Muscle of arm (tissue), 12 donors: Measurements from ENCODE around the gene JPT1. TPM values are rescaled to one million over a fixed set of nuclear protein-coding genes. Genes with fewer than 3 reads are reported as not detected.

Experiments
- DNase-seq: peaks from one replicate; pipeline ENCODE4 v3.0.0-alpha.2; 2013
- polyA plus RNA-seq, 12 donors: library from polyadenylated mRNA; unstranded; fragments of 120-200 nt; gene quantifications; one replicate each; pipeline ENCODE4 v1.2.1, GENCODE V29; 2013; ENCODE audit not compliant: insufficient read length in 12 of 12

Gene JPT1
- polyA plus RNA-seq, 12 donors = 156 to 369 (median 296) TPM; not detected in 1

DNA sequence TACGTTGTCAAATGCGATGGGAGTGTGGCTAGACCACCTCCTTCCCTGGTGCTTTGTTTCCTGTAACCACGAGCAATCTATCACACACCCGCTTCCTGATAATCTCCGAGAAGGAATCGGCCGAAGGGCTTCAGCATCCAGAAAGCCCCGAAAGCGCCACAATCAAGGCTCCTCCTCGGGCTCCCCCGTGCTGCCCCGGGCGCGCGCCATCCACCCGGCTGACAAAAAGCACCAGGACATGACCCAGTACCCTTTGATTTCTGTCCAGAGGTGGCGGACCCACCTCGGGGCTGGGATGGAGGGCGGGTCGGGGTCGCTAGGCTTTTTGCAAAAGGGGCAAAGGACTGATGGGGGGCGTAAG lies 45.3 kb downstream of the JPT1 start:
- no peak for DNase-seq

DNA sequence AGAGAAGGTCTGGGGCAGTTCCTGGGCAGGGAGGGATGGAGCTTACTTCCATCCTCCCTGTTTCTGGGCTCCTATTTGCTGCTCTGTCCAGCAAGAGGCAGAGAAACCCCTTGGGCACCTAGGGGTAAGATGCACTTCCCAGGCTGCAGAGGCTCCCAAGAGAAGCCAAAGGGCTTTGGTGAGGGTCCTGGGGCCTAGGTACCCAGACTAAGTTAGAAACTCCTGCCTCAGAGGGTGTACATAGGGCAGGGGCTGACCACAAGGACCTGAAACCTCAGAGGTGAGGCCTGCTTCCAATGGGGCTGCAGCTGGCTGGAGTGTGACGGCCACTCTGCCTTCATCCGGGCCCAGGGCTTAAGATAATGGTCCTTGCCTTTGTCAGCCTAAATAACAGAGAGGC lies 46.1 kb downstream of the JPT1 start:
- no peak for DNase-seq

DNA sequence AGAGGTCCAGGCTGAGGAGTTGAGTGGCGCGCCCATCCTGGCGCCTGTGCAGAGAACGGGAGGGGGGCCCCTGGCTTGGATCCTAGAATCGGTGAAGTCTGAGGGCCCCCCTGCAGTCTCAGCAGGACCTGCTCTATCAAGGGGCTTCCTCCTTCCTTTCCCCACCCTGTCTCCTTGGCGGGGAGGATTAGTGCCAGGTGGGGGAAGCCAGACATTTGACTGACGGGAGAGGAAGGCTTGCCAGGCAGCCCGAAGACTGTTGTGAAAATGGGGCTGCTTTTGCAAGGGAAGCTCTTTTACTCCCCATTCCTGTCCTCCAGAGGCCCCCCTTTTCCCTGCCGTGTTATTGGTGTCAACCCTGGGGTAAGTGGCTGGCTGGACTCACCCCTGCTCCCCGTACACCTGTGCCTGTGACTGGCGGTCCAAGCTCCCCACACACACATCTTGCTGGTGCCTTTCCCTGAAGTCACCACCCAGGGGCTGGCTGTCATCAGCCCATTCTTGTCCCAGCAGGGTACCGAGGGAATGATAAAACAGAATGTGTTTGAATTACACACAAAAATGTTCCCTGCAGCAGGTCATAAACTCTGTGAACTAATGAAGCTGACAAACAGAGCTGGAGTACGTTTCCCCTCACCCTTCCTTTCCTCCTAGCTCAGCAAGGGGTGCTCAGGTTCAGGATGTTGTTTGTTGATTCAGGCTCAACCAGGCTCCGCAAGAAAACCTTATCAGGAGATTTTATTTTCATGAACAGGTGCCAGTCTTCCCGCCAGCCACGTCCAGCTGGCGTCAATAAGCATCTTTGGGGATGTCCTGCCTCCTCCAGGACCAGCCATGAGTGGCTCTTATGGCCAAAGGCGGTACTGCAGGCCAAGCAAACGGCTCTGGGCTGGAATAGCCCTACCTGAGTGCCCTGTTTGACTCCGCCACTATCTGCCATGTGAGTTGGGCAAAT lies 48.9 kb downstream of the JPT1 start:
- no peak for DNase-seq

DNA sequence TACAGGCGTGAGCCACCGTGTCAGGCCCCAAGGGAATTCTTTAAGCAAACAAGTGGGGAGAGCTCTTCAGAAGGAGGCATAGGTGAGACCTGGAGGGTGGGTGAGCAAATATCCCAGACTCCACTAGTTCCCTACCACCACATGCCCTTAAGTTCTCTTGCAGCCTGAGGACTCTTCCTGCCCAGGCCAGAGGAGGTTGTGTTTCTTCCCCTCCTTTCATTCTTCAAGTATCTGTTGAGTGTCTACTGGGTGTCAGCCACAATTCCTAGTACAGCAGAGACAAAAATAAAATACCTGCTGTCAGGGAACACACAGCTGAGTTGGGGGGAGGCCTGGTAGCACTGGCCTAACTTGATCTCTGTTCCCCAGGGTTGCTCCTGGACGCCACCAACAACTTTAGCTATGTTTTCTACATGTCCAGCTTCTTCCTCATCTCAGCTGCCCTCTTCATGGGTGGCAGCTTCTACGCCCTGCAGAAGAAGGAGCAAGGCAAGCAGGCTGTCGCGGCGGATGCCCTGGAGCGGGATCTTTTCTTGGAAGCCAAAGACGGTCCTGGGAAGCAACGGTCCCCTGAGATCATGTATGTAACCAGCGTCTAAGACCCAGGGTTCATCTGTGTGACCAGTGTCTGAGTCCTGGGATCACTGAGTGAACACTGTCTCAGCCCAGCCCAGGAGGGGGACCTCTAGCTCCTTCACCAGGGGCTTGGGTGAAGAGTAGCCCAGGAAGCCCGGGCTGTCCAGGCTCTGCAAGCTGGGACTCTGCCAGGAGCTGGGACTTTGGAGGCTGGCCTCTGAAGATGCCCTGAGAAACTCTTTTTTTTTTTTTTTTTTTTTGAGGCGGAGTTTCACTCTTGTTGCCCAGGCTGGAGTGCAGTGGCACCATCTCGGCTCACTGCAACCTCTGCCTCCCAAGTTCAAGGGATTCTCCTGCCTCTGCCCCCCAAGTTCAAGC lies 50.4 kb downstream of the JPT1 start:
- no peak for DNase-seq

DNA sequence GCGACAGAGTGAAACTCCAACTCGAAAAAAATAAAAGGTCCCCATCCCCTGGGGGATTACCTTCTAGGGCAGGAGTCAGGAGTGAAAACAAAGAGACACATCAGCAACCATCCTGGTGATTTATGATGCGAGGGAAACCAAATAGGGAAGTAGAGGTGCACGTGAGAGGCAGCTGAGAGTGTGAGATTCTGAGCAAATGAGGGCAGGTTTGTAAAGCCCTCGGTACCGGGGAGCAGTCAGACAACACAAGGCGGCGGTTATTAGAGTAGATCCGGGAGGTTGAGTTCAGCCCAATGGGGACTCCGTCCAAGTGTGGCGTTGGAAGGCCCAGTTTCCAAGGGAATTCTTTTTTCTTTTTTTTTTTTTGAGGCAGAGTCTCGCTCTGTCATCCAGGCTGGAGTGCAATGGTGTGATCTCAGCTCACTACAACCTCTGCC lies 51.9 kb downstream of the JPT1 start:
- DNase-seq = no peak

DNA sequence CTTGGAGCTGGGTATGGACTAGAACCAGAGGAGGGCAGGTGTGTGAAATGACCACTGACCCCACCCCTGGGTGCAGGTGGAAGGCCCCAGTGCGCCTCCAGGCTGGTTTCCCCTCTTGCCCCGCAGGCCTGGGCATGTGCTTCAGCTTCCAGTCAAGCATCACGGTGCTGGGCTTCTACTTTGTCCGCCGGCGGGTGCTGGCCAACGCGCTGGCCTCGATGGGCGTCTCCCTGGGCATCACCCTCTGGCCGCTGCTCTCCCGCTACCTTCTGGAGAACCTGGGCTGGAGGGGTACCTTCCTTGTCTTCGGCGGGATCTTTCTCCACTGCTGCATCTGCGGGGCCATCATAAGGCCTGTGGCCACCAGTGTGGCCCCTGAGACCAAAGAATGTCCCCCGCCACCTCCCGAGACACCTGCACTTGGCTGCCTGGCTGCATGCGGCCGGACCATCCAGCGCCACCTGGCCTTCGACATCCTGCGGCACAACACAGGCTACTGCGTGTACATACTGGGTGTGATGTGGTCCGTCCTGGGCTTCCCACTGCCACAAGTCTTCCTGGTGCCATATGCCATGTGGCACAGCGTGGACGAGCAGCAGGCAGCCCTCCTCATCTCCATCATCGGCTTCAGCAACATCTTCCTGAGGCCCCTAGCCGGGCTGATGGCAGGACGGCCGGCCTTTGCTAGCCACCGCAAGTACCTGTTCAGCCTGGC lies 54.3 kb downstream of the JPT1 start:
- DNase-seq = no peak

DNA sequence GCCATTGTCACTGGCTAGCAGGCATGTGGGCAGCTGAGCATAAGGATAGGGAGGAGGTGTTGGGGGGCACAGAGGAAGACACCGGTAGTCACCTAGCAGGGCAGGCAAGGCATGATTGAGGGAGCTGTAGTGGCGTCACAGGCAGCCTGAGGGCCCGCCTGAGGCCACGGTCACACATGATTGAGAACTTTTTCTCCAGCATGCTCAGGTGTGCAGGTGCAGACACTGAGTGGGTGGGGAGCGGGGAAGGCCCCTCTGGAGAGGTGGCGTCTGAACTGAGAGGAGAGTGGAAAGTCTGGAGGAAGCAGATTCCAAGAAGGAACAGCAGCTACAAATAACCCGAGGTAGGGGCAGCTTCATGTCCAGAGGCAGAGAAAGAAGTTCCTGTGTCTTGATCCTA lies 55.5 kb downstream of the JPT1 start:
- DNase-seq = no peak

DNA sequence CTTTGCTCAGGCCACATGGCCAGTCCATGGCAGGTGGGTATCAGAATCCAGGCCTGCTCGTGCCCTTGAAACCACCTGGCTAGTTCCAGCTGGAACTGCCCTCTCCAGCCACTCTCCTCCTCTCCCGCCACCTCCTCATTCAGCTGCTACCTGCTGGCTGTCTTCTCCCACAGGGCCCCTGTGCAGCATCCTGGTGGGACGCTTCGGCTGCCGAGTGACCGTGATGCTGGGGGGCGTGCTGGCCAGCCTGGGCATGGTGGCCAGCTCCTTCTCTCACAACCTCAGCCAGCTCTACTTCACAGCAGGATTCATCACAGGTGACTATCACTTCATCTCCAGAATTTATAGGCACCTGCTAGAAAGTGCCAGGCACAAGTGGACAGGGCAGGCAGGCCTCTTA lies 56.4 kb downstream of the JPT1 start:
- no peak for DNase-seq

DNA sequence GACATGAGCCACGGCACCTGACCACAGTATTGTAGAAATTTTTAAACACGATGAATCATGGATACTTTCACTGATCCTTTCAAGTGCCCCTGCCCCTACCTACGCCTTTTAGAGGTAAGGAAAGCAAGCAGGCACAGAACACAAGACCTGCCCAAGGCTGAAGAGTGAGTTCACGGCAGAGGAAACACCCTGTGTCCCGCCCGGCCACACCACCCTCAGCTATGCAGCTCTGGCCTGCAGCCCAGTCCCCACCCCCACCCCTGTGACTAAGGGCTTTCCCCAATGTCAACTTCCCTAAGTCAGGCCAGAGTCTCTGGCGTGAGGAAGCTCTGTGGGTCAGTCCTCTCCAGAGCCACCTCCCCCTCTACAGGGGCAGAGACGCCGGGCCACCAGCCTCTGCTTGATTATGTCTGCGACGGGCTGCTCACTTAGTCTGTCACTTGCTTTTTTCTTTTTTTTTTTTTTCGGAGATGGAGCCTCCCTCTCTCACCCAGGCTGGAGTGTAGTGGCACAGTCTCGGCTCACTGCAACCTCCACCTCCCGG lies 58.2 kb downstream of the JPT1 start:
- no peak for DNase-seq

DNA sequence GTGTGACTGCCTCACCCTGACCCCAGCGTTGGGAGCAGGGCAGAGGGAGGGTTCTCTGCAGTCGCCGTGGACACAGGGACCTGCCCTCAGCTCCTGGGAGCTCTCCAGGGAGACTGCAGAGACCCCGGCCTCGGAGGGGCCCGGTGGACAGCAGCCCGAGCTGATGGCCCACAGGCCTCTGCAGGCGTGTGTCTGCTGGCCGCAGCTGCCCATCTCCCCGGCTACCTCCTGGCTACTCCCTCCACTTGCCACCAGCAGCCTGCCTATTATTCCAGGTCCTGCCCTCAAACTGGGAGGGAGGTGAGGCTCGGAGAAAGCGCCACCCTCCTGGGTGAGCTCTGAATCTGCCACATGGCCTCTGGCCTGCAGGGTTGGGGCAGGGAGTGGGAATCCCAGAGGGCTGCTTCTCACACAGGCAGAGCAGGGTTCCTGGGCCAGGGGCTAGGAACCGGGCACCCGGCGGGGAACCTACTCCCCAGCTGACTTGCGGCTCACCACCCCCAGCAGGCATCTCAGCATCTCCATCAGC lies 59.4 kb downstream of the JPT1 start:
- no peak for DNase-seq

DNA sequence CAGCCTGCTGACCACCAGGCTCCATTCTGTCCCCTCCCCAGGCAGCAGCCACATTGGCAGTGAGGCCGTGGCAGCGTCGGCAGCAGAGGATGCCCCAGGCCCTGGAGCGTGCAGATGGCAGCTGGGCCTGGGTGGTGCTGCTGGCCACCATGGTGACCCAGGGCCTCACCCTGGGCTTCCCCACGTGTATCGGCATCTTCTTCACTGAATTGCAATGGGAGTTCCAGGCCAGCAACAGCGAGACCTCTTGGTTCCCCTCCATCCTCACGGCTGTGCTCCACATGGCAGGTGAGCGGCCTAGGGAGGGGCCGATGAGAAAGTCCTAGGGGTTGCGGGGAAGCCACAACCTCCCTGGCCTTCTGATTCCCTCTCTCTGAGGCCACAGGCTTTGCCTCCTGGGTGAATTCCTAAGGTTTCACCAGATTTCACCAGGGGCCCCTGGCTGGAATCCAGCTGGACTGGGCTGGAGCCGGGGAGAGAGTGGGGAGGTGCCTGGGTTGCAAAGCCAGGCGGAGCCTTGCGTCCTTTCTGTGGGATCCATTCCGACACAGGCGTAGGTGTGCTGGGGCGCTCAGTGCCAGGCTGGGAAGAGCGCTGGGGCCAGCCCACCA lies 60.7 kb downstream of the JPT1 start:
- no peak for DNase-seq

DNA sequence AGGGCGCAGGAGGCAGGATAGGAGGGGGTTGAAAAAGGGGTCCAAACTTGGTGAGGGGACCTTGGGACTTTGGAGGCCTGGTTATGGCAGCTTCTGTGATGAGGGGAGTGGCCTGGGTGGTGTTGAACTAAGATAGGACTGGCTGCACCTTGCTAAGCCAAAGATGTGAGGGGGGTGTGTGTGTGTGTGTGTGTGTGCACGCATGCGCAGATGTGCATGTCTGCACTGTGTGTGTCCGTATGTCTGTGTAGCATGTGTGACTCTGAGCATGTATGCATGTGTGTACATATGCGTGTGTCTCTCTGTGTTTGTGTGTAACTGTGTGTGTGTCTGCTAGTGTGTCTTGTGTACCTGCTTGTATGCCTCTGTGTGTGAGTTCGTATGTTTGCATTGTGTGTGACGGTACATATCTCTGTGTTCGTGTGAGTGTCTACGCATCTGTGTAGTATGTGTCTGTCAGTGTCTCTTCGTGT lies 62.4 kb downstream of the JPT1 start:
- DNase-seq = no peak

DNA sequence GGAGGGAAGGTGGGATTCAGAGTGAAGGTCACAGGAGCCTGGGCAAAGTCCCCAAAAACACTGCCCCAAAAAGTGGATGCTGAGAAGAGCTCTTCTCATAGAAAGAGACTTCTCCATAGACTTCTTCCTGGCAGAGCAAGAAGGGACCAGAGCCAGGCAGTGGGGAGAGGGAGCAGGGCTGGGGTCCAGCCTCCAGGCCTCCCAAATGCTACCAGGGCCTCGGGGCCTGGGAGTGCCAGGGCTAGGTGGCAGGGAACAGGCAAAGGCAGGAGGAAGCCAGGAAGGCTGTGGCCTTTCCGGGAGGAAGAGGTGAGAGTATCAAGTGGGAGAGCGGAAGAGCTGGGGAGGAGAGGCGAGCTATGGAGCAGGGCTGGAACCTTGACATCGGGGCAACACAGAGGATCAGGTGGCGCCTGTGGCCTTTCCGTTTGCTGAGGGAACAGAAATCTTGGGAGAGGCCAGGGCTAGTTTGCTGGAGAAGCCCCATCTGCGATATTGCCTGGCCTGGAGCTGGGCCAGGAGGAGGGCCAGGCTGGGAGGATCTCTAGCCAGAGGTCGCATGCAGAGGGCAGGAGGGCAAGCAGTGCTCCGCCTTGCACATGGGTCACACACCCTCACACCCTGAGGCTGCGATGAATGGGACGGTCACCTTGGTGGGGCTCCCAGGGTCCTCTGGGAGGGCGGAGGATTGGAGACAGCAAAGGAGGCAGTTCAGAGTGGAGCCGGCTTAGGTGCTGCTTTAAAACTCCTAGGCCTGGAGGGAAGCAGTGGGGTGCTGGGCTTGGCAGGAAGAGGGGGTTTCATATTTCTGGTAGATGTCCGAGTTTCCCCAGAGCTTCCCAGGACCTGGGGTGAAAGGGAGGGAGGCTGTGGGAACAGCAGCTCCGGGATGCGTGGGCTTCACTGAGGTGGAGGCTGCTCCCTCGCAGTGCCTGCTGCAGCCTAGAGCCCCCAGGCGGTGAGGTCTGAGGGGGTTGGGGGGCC lies 63.1 kb downstream of the JPT1 start:
- no peak for DNase-seq

DNA sequence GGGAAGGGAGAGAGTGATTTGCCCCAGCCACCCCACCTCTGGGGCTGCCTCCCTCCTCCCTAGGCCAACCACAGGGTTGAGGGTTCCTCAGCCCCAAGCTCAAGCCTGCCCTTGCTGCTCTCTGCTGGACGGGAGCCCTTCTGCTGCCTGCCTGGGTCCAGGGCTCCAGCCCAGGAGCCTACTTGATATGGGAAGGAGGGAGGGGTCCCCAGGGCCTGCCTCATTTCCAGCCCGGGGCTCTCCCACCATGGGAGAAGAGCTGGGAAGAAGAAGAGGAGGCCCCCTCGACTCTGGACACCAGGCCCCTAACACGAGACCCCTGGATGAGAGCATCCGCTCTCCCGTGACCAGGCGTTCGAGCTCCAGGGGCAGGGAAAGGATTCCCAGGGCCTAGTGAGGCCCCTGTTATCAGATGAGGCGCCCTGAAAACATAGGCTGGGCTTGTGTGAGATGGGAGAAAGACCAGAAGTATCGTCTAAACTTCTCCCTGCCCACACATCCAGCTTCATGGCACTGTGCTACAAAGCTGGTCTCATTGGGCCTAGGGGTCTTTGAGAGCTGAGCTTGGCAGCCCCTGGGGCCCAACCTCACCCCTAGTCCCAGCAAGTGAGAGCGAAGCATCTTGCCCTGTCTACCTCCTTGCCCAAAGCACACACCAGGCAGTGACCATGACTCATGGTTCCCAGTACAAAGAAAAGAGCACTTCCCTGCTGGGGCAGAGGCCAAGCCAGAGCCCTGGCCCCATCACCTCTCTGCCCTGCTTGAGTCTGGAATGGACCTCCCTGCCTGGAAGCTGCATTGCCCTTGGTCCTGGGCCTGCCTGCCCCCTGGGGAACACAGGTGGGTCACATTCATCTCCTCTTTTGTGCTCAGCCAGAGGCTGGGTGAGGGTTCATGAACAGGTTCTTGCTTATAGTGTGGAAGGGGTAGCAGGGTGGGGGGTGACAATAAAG lies 65.6 kb downstream of the JPT1 start:
- no peak for DNase-seq

DNA sequence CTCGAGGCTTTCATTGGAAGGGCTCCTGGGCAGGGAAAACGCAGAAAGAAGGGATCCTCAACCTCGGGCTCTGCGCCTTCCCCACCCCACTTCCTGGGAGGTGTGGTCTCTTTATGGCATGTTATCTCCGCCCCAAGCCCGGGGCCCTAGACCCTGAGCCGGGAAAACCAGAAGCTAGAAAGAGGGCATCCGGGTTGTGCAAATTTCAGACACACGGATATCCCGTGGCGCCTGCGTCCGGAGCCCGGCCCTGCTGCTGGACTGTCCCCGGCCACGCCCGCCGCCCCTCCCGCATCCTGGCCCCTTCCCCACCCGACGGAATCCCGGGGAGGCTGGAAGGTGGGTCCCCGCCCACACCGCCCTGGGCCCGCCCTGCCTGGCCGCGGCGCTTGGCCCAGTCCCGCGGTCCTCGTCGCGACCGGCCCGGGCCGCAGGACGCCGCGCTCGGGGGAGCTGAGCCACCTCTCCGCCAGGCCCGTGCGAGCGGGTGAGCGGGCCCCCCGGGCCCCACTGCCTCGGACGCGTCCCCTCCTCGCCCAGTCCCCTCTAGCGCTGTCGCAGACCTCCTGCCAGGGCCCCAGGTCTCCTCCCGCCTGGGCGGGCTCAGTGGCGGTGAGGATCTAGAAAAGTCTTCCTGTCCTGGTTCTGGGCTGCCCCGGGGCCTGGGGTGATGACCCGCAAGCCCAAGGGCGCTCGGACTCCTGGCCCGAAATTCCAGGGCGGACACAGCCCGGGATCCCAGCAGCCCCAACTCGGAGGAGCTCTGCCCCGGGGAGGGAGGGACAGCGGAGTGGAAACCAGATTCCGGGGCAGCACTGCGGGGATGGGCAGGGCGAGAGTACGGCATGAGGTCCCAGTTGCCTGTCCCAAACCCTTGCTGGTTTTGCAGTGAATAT lies 66.5 kb downstream of the JPT1 start, which contains the start of gene SLC16A5:
SLC16A5 (plus strand) TSS at position 397 of the 896 bp plus-strand sequence. CDS start 5,683 bp downstream, outside the sequence.
- DNase-seq = peak; percentile 78

DNA sequence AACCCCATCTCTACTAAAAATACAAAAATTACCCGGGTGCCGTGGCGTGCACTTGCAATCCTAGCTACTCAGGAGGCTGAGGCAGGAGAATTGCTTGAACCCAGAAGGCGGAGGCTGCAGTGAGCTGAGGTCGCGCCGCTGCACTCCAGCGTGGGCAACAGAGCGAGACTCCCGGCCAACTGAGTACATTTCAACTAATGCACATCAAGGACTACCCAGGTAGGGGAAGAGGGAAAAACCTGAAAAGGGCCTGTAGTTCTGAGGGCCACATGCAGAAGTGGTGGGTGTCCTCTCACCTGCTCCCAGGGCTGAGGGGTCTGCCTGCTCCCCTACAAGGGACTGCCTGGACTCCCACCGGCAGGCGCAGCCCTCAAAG lies 67.1 kb downstream of the JPT1 start:
- no peak for DNase-seq
